ENCODE results near the gene PROX1. TPM values are rescaled to one million over a fixed set of nuclear protein-coding genes. Genes with fewer than 3 reads are reported as not detected.
A peak's percentile ranks its signal among the peaks of the same experiment; 100 is the strongest.

Gene PROX1
- polyA plus RNA-seq, 1 donor from 2014 or later, result 0.89 TPM

DNA sequence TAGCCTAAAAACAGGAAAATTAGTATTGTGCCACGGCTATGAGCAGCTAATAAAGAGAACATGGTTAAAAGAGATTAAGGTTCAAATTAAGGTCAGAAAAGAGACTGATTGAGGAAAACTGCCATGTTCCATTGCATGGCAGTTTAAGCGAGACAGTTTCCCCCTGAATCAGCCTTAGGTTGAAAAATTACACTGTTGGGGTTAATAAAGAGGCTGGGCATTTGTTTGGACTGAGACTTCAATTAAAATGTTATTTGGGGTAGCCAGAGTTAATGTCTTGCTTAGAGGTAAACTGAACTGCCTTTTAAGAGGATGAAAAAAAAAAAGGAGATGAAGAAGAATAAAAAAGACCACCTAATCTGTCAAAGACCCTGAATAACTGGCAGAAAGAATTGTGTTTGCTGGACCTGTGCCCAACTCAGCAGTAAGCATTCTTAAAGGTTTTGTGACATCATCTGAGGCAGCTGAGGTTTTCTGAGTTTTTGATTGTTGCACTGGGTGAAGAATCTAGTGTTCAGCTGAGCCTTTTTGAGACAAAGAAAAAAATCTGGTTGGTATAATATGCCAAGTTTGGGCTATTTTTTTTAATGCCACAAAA is 17.7 kb upstream of the PROX1 start:
- Mint-ChIP-seq H3K9me3 (peaks cover 0 to 2% (median 0%) of the 10 kb centered on the region in 3 donors), H3K36me3 (no peaks in the 10 kb centered on the region), H3K27ac (no peak overlapping the region), H3K4me1 (peaks cover 0 to 2% (median 0%) of the 10 kb centered on the region in 3 donors), H3K27me3 (peaks cover 13% of the 10 kb centered on the region), H3K4me3 (no peak overlapping the region)

DNA sequence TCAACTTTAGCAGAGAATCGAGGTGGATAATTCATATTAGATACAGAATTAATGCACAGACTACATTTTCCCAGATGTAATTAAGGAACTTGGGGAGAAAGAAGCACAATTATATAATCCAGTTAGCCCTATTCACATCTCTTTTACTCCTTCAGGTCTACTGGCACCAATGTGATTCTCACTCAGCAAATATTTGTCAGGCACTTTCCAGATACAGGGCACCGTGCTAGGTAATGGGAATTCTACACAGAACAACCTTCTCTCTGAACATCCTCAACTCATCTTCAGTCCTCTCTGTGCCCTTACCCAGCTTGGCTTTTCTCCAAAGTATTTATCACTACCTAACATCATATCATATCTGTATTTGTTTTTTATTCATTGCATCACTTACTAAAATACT is 15.6 kb upstream of the PROX1 start:
- peaks cover 0 to 2% (median 0%) of the 10 kb centered on the region in 3 donors for H3K4me1 Mint-ChIP-seq
- H3K27me3 Mint-ChIP-seq, result peaks cover 15% of the 10 kb centered on the region
- H3K36me3 Mint-ChIP-seq, result no peaks in the 10 kb centered on the region
- peaks cover 0 to 5% (median 0%) of the 10 kb centered on the region in 3 donors for H3K9me3 Mint-ChIP-seq
- no peak overlapping the region for H3K4me3 Mint-ChIP-seq
- no peak overlapping the region for H3K27ac Mint-ChIP-seq

- Mint-ChIP-seq H3K4me1 (peaks cover 0 to 2% (median 0%) of the 10 kb centered on the region in 3 donors), H3K27ac (no peak overlapping the region), H3K9me3 (peaks cover 0 to 7% (median 0%) of the 10 kb centered on the region in 3 donors), H3K27me3 (peaks cover 18% of the 10 kb centered on the region), H3K36me3 (peaks cover 2% of the 10 kb centered on the region), H3K4me3 (no peak overlapping the region)
Observed at GRCh38 chr1:213973129-213973528, 14.6 kb upstream of the PROX1 start.

GRCh38 chr1:213976665-213977485 is 10.9 kb upstream of the PROX1 start:
- H3K9me3 Mint-ChIP-seq, result peaks cover 0 to 10% (median 0%) of the 10 kb centered on the region in 3 donors
- H3K36me3 Mint-ChIP-seq, result peaks cover 2% of the 10 kb centered on the region
- H3K27ac Mint-ChIP-seq, result no peak overlapping the region
- no peak overlapping the region for H3K4me3 Mint-ChIP-seq
- peaks cover 0 to 4% (median 3%) of the 10 kb centered on the region in 3 donors for H3K4me1 Mint-ChIP-seq
- peaks cover 41% of the 10 kb centered on the region for H3K27me3 Mint-ChIP-seq

GRCh38 chr1:213977486-213977842 is 10.3 kb upstream of the PROX1 start:
- peaks cover 2% of the 10 kb centered on the region for H3K36me3 Mint-ChIP-seq
- H3K4me1 Mint-ChIP-seq, result peaks cover 0 to 5% (median 4%) of the 10 kb centered on the region in 3 donors
- H3K27me3 Mint-ChIP-seq, result peaks cover 47% of the 10 kb centered on the region
- H3K27ac Mint-ChIP-seq, result no peak overlapping the region
- H3K4me3 Mint-ChIP-seq, result no peak overlapping the region
- peaks cover 0 to 10% (median 0%) of the 10 kb centered on the region in 3 donors for H3K9me3 Mint-ChIP-seq

DNA sequence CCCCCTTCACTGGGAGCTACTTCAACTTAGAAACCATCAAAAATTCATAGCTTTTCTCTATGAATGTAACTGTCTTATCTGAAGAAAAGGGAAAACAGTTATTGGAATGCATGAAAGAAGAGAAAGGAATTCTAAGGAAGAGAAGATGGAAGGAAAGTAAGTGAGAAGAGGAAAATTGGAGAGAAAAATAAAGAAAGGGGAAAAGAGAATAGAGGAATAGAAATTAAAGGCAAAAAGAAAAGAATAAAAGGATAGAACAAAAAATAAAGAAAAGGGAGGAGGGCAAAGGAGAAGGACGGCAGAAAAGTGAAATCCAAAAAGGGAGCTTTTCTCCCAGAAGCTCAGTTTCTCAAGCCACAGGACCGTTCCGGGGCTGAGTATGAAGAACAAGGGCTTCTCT is 9.9 kb upstream of the PROX1 start:
- H3K9me3 Mint-ChIP-seq, result peaks cover 0 to 8% (median 0%) of the 10 kb centered on the region in 3 donors
- peaks cover 44% of the 10 kb centered on the region for H3K27me3 Mint-ChIP-seq
- no peak overlapping the region for H3K27ac Mint-ChIP-seq
- peaks cover 2% of the 10 kb centered on the region for H3K36me3 Mint-ChIP-seq
- H3K4me1 Mint-ChIP-seq, result peaks cover 0 to 5% (median 4%) of the 10 kb centered on the region in 3 donors
- H3K4me3 Mint-ChIP-seq, result no peak overlapping the region

DNA sequence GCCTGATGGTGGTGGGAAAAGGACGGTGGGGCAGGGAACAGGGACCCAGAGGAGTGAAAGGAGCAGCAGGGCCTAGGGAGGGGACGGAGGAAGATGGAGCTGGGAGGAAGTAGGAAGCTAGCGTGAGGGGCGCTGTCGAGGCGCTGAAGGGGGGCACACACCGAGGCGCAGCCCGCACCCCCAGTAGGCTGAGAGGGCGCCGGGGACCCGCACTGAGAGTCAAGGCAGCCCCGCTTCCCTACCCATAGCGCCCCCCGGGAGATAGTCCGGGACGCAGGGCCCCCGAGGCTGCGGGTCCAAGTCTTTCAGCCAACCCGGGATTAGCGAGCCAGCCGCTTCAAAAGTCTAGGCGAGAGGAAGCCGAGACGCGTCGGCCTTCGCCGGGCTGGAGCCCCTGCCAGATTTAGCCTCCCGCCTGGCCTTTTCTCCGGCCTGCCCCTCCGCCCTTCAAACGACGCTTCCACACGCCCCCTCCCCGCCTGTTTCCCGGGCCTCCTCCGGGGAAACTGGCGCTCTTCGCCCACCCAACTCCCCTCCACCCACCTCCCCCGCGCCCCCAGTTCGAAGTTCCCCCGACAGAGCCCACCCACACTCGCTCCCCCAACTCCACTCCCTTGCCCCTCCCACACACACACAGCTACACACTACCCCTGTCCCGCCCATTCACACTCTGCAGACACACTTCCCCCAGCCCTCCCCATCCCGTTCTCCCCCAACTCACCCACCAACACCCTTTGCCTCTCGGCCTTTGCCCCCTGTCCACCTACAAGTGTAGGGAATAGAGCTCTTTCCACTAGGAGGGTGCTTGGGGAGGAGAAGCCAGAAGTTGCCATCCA is 7.8 kb upstream of the PROX1 start:
- H3K27me3 Mint-ChIP-seq, result peaks cover 60% of the 10 kb centered on the region
- no peak overlapping the region for H3K4me3 Mint-ChIP-seq

DNA sequence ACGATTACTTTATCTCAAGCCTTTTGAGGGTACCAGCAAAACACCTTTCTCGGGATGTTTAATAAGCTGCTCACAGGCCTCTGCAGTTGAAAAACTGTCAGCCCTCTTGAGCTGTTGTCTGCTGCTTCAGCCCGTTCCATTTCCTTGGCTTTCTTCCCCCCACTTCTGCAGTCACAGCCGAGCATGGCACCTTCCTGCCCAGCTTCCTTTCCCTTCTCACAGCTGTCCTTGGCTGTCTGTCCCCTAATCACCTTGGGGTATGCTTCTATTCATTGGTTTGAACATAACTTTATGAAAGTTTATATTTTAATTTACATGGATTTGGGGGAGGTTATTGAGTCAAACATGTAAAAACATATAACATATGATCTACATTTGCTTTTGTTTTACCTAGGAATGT is 6.9 kb upstream of the PROX1 start:
- H3K9me3 Mint-ChIP-seq, result peaks cover 0 to 10% (median 0%) of the 10 kb centered on the region in 3 donors
- peaks cover 63% of the 10 kb centered on the region for H3K27me3 Mint-ChIP-seq
- H3K4me3 Mint-ChIP-seq, result no peak overlapping the region
- H3K36me3 Mint-ChIP-seq, result peaks cover 2% of the 10 kb centered on the region
- H3K27ac Mint-ChIP-seq, result no peak overlapping the region
- peaks cover 1 to 5% (median 4%) of the 10 kb centered on the region in 3 donors for H3K4me1 Mint-ChIP-seq

More for the DNA sequence above, 7.8 kb upstream of the PROX1 start:
- H3K27ac Mint-ChIP-seq, result no peak overlapping the region
- peaks cover 0 to 10% (median 0%) of the 10 kb centered on the region in 3 donors for H3K9me3 Mint-ChIP-seq
- H3K4me1 Mint-ChIP-seq, result peaks cover 0 to 5% (median 4%) of the 10 kb centered on the region in 3 donors
- peaks cover 2% of the 10 kb centered on the region for H3K36me3 Mint-ChIP-seq

- Mint-ChIP-seq H3K27me3 (peaks cover 71% of the 10 kb centered on the region), H3K9me3 (peaks cover 0 to 6% (median 0%) of the 10 kb centered on the region in 3 donors), H3K4me1 (peaks cover 2 to 13% (median 4%) of the 10 kb centered on the region in 3 donors), H3K36me3 (peaks cover 2% of the 10 kb centered on the region), H3K4me3 (no peak overlapping the region), H3K27ac (no peak overlapping the region)
Observed at GRCh38 chr1:213982289-213982671, 5.5 kb upstream of the PROX1 start.

DNA sequence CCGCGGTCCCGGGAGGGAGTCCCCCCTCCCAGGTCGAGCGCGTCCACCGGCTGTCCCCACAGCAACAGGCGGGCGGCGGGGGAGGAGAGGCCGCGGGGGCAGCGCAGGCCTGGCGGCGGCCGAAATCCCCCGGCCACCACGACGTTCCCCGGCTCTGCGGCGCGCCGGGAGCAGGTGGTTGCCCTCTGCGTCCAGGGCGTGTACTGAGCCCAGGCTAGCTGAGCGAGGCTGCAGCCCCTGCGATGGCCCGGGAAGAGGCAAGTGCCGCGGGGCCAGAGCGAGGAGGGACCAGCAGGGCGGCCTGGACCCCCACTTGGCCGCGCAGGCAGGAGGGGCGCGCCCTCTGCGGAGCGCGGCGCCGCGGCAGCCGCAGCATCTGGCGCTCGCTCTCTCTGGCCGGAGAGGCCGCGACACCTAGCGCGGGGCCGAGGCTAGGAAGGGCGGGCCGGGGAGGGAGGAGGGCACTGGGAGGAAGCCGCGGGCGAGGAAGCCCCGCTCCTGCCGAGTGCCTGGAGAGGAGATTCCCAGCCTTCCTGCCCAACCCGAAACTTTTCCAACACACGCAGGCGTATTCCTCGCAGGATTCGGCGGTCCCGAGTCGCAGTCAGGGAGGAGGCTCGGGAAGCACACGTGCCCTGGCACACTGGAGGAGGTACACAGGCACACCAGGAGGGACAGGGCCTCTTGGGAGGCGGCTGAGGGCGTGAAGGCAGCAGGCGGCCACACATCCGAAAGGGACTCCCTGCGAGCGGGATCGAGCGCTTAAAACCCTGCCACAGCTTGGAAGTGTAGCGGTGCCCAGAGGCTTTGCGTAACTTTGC is 4.9 kb upstream of the PROX1 start:
- peaks cover under 1% of the 10 kb centered on the region for H3K36me3 Mint-ChIP-seq
- no peak overlapping the region for H3K27ac Mint-ChIP-seq
- peaks cover 5 to 13% (median 7%) of the 10 kb centered on the region in 3 donors for H3K4me1 Mint-ChIP-seq
- peaks cover 0 to 8% (median 0%) of the 10 kb centered on the region in 3 donors for H3K9me3 Mint-ChIP-seq
- H3K4me3 Mint-ChIP-seq, result peak overlapping the region in 1 of 4 donors; percentile 17
- H3K27me3 Mint-ChIP-seq, result peaks cover 71% of the 10 kb centered on the region

GRCh38 chr1:213983493-213984386 is 4.0 kb upstream of the PROX1 start:
- Mint-ChIP-seq H3K36me3 (no peaks in the 10 kb centered on the region), H3K27ac (peak overlapping the region in 1 of 3 donors; percentile 64), H3K4me1 (peaks cover 9 to 19% (median 13%) of the 10 kb centered on the region in 3 donors), H3K4me3 (peak overlapping the region in 1 of 4 donors; percentile 60), H3K9me3 (peaks cover 0 to 10% (median 0%) of the 10 kb centered on the region in 3 donors), H3K27me3 (peaks cover 72% of the 10 kb centered on the region)

DNA sequence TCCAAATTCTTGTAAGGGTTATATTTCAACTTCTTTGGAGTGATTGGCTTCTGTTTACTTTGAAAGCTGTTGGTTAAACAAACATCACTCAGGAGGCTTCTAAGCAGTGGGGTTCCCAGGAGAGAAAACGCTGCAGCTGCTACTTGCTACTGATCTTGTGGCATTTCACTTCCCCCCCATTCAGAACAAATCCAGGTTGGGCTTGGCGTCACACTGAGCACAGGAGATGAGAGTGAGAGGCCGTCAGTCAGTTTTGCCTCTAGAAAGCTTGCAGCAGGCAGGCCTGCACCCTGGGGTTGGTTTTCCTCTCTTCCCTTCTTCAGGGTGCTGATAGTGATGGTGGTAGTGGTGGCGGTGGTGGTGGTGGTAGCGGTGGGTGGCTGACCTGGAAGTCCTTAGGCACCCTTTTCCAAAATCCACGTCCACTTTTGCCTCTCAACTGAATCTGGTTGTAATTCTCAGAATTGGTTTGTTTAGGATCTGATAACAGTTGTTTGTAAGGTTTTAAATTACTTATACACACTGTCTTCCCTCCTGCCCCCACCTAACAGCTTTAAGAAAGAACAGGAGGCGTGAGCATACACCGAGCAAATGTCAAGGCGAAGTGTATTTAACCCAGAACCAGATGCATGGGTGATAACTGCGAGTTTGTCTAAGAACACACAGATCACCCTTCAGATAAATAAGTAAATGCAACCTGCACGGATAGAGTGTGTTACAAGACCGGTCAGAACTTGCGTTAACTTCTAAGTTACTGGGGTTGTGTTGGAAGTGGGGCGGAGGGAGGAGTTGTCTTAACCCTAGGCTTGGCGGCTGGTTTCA is 3.2 kb upstream of the PROX1 start:
- Mint-ChIP-seq H3K4me1 (peaks cover 16 to 21% (median 17%) of the 10 kb centered on the region in 3 donors), H3K9me3 (peaks cover 0 to 9% (median 0%) of the 10 kb centered on the region in 3 donors)

More for the DNA sequence above, 3.2 kb upstream of the PROX1 start:
- no peaks in the 10 kb centered on the region for H3K36me3 Mint-ChIP-seq
- H3K4me3 Mint-ChIP-seq, result peak overlapping the region in 1 of 4 donors; percentile 78
- H3K27me3 Mint-ChIP-seq, result peaks cover 72% of the 10 kb centered on the region
- peak overlapping the region in 2 of 3 donors; percentile 63 to 64 for H3K27ac Mint-ChIP-seq

Measured in IgD-negative memory B cell (primary cell).